ENCODE data around the gene GMPPB. TPM values are rescaled to one million over a fixed set of nuclear protein-coding genes. Genes with fewer than 3 reads are reported as not detected.

Gene GMPPB
- polyA plus RNA-seq, 3 donors, result 13.2 to 17.6 (median 17.3) TPM

DNA sequence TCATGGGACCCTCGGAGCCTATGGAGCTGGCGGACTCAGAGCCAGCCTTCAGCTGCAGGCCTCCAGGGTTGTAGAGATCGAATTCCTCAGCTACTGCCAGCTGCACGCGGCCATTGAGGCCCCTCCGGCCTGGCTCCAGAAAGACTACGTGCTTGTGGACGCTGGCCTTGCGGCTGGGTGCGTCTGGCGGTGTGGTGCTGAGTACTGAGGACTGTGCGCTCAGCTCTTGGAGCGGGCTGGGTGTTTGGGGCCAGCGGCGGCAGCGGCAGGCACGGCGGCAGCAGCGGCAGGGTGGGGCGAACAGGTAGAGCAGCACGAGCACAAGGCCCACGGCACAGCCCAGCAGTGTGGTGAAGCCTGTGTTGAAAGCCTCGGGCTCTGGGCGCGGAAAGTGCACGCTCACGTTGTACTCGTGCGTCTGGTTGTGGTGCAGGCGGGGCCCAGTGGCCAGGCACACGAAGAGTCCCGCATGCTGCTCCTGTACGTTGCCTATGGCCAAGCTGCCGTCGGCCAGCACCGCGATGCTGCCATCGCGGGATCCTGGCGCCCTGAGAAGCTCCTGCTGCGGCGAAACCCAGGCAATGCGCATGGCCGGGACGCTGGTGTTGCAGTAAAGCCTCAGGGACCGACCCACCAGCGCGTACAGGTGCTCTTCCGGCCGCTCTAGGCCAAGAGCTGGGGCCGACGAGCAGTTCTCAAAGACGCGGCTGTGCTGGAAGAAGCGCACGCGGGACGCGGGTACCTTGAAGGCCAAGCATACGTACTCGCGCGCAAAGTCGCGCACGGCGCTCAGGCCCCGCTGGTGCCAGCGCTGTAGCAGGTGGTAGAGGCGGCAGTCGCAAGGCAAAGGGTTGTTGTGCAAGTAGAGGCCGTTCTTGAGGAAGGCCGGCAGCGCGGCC lies 5.5 kb downstream of the GMPPB start:
- peak in 1 of 11 donors; percentile 32 for DNase-seq (ENCODE audit: extremely low read depth in 1 of 11, low read depth in 9 of 11, low spot score in 4 of 11)

DNA sequence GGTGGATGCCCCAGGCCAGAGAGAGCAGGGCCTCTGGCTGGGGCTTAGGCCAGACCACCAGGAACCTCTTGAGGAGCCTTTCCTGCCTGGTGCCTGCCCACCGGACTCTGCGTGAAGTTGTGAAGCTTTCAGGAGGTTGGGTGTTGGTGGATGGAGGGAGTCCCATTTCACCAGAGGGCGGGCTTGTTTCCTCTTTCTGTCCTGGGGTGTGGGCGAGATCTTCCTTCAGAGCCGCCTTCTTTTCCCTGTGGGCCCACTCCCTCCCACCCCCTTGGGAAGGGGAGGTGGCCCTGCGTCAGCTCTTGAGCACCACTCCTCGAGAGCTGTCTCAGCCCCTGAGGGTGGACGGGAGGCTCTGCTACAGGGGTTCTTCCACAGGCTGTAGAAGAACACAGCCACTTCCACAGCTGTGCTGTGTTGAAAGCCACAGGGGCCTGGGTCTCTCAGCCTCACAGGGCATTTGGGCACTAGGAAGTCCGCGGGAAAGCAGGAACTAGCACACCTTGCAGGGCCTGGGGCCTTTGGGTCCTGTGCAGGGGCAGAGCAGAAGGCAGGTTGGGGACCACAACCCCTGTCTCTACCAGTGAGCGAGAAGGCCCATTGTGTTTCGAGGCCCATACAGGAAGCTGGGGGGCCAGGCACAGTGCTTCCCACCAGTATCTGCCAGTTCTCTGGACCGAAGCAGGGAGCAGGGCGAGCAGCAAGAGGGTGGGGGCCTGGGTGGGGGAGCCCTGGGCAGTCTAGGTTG lies 6.4 kb downstream of the GMPPB start:
- DNase-seq (ENCODE audit: extremely low read depth in 1 of 11, low read depth in 9 of 11, low spot score in 4 of 11), result no peak

DNA sequence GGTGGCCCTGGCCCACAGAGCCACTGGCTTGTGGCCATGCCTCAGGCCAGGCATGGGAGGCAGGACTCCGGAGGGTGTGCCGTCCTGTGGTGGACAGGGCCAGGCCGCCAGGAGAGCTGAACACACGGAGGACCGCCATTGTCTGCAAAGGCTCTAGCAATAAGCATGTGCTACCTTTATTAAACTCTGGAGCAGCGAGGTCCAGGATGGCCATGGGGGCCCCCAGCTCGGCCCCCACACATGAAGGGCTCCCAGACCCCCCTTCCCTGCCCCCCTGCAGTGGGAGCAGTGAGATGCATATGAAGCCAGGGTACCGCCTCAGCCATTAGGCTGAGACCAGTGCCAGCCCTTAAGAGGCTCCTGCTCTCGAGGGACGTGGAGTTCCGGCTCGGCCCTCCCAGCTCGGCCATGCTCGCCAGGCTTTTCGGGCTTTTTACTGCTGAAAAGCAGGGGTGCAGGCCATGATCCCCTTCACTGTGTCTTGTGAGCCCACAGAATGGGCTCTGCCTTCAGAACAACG lies 7.0 kb downstream of the GMPPB start:
- no peak for DNase-seq (ENCODE audit: extremely low read depth in 1 of 11, low read depth in 9 of 11, low spot score in 4 of 11)

DNA sequence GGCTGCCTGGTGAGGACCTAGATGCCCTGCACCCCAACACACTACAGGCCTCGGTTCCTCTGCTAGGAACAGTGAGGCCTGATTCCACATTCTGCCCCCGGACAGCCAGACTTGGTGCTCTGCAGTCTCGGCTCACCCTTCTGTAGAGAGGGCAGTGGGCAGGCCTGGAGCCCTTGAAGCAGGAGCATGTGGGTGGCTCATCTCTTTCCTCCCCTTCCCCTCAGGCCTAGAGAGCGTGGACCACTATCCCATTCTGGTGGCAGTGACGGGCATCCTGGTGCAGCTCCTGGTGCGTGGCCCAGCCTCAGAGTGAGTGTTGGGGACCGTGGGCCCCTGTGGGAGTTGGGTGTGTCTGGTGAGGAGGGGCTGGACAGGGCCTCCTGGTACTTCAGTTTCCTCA lies 7.6 kb downstream of the GMPPB start:
- DNase-seq (ENCODE audit: extremely low read depth in 1 of 11, low read depth in 9 of 11, low spot score in 4 of 11), result no peak

DNA sequence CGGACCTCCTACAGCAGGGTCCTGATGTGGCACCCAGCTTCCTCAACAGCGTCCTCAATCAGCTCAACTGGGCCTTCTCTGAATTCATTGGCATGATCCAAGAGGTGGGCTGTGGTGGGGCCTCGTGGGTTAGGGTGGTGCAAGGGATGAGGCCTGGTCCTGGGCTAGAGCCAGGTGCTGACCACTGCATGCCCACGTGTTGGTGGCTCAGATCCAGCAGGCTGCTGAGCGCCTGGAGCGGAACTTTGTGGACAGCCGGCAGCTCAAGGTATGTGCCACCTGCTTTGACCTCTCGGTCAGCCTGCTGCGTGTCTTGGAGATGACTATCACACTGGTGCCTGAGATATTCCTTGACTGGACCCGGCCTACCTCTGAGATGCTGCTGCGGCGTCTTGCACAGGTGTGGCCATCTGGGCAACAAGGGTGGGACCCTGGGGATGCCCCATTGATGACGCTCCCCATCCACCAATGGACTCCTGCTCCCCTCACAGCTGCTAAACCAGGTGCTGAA lies 8.1 kb downstream of the GMPPB start:
- DNase-seq (ENCODE audit: extremely low read depth in 1 of 11, low read depth in 9 of 11, low spot score in 4 of 11), result no peak

DNA sequence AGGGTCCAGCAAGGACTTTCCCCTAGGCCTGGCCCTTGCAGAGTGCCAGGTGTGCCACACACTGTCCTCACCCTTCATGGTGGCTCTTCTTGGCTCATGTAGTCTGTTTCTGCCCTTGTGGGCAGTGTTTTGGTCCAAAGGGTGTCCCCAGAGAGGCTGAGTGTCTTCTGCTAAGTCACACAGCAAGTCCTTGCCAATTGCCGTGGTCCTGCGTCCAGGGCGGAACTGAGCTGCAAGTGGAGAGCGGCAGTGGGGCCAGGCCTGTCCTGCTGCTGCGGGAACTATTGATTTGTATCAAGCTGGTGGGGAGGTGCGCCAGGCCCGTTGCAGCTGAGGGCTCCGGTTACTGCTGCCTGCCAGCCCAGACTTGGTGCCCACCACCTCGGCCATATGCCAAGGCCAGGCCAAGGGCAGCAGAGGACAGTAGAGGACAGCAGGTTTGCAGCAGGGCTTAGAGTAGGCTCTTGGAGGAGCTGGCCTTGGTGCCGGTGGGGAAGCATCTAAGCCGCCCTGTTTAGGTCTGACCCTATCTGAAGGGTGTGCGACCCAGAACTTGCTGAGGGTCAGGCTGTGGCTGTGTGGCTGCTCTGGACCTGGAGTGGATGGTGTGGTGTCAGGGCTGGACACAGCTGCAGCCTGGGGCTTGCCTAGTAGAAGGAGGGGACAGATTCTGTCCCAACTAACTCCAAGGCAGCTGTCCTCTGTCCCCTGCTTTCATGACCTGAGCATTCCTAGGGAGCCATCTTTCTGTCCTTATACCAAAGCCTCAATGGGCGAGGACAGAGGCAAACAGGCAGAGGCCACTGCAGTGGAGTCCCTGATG lies 8.8 kb downstream of the GMPPB start:
- no peak for DNase-seq (ENCODE audit: extremely low read depth in 1 of 11, low read depth in 9 of 11, low spot score in 4 of 11)

DNA sequence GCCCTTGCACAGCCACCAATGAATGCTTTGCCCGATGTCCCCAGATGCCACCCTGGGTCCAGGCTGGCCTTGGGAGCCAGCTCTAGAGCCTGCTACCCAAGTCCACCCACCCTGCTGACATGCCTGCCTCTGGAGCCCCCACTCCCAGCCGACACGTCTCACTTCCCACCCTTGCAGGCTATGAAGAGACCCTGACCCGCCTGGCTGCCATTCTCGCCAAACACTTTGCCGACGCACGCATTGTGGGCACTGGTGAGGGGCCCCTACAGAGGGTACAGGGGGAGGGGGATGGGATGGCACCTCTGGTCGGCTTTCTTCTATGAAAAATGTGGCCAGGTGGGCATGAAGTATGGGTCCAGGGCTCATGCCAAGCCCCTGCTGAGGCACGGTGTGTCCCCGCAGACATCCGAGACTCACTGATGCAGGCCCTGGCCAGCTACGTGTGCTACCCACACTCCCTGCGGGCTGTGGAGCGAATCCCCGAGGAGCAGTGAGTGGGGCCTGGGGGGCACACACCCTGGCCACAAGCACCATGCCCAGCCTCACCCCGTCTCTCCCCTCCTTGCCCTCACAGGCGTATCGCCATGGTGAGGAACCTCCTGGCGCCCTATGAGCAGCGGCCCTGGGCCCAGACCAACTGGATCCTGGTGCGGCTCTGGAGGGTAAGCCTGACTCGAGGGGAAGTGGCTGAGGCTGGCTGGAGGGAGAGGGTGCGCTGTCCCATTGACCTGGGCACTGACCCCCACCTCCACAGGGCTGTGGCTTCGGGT lies 10.2 kb downstream of the GMPPB start:
- no peak for DNase-seq (ENCODE audit: extremely low read depth in 1 of 11, low read depth in 9 of 11, low spot score in 4 of 11)

DNA sequence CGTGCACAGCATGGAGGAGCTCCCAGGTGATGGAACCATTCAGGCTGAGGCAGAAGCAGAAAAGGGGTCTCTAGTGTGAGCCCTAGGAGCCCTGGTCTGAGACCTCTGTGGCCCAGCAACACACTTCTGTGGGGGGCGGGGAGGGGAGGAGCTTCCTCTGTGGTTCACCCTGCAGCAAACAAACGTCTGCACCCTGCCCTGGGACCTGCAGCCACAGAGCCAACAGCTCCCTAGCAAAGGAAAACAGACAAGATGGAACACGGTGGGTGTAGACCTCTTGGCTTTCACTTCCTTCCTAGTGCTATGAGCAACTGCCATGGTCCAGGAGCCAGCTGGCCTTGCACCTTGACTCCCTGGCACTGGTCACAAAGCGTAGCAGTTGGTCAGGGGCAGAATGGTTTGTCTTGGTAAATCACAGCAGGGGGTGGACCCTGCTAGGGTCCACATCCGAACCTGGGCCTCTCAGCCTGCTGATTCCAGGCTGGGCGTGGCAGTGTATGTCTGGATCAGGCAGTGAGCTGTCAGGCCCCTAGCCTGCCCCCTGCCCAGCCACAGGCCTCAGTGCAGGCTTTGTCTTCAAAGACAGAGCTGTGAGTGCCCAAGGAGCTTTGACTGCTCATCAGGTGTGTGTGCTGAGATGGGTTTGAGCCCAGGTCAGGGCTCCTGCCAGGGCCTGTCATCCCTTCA lies 11.0 kb downstream of the GMPPB start:
- DNase-seq (ENCODE audit: extremely low read depth in 1 of 11, low read depth in 9 of 11, low spot score in 4 of 11), result no peak

DNA sequence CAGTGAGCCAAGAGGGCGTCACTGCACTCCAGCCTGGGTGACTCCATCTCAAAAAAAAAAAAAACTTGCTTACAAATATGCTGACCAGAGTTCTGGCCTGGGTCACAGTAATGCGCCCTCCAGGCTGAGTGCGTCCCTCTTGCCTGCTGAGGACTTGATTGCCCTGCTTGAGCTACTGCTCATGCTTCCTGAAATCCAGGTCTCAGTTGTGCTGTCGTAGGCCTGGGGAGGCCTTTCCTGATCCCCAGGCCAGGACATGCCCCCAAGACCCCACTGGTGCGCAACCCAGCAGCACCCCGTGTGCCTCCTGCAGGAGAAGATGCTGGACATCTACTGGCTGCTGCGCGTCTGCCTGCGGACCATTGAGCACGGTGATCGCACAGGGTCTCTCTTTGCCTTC lies 11.6 kb downstream of the GMPPB start:
- no peak for DNase-seq (ENCODE audit: extremely low read depth in 1 of 11, low read depth in 9 of 11, low spot score in 4 of 11)

DNA sequence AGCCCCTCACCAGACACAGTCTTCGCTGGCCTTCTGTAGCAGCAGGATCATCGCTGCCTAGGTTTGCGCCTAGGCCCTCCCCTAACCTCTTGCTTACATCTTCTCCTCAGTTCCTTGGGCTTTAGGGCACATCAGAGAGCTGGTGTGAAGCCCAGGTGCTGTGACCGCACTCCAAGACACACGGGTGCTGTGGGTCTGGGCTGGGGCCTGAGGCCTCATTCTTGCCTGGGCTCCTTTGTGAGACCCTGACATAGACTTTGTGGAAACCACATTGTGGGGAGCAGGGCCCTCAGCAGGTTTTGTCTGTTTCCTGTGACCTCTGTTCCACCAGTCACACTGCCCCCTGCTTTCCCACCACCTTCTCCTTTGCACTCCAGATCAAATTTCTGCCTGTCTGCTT lies 12.3 kb downstream of the GMPPB start:
- DNase-seq (ENCODE audit: extremely low read depth in 1 of 11, low read depth in 9 of 11, low spot score in 4 of 11), result no peak

DNA sequence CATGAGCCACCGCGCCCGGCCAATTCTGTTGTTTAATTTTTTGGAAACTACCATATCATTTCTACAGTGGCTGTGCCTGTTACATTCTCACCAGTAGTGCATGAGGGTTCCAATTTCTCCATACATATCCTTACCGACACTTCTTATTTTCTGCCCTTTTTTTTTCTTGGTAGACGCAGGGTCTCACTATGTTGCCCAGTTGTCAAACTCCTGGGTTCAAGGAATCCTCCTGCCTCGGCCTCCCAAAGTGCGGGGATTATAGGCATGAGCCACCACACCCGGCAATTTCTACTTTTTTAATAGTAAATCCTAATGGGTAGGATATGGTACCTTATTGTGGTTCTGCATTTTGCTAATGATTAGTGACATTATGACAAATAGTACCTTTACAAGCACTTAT lies 13.9 kb downstream of the GMPPB start:
- DNase-seq (ENCODE audit: extremely low read depth in 1 of 11, low read depth in 9 of 11, low spot score in 4 of 11), result no peak

DNA sequence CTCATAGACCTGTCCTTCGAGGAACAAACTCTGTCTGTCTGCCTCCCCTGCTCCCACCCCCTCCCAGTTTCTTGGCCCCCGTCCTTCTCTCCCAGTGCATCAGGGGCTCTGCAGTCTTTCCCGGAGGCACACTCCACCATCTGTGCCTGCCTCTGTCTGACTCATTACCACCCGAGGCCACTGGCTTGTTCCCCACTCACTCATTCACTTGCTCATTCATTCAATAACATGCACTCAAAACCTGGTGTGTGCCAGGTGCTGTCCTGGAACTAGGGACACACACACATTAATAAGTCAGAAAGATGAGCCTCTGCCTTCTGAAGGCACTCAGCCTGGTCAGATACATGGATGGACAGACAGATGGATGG lies 16.7 kb downstream of the GMPPB start:
- no peak for DNase-seq (ENCODE audit: extremely low read depth in 1 of 11, low read depth in 9 of 11, low spot score in 4 of 11)

DNA sequence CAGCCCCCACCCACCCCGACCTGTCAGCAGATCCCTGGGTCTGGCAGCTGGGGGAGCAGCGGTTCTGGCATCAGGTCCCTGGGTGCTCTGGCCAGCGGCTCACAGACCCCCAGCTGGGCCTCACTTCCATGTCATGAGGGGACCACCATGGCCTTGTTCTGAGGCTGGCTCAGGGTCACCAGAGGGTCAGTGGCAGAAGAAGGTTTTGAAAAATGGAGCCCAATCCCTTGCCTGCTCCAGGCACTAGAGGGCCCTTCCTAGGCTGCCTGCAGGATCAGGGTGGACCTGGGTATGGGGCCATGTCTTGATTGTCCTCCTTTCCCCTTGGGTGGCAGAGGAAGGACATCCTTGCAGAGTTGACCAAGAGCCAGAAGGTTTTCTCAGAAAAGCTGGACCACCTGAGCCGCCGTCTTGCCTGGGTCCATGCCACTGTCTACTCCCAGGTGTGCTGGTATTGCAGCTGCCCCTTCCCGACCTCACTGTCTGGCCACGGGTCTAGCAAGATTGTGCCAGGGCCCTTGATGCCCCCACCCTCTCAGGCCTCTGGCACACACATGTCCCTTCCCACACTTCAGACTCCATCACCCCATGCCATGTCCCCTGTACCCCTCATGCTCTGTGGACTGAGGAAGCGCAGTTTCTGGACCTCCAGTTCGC lies 17.2 kb downstream of the GMPPB start:
- no peak for DNase-seq (ENCODE audit: extremely low read depth in 1 of 11, low read depth in 9 of 11, low spot score in 4 of 11)

DNA sequence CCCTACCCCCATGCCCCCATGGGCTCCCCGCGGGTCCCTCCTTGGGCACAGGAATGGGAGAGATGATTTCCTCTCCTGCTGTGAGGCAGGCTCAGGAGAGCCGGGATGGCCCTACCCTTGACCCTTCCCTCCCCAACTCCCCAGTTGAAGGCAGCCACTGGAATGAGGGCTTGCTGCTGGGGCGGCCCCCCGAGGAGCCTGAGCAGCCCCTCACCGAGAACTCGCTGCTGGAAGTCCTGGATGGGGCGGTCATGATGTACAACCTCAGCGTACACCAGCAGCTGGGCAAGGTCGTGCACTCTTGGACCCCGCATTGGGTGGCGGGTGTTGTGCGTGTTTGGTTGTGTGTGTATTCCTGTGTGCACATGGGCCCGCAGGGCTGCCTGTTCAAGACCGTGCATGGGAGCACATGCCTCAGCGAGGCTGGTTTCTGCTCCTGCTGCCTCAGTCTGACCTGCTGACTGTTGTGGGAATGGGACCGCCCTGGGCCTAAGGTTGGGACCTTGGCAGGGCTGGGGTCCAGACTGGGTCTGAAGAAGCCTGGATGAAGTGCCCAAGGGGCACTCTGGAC lies 18.3 kb downstream of the GMPPB start:
- DNase-seq (ENCODE audit: extremely low read depth in 1 of 11, low read depth in 9 of 11, low spot score in 4 of 11), result no peak

DNA sequence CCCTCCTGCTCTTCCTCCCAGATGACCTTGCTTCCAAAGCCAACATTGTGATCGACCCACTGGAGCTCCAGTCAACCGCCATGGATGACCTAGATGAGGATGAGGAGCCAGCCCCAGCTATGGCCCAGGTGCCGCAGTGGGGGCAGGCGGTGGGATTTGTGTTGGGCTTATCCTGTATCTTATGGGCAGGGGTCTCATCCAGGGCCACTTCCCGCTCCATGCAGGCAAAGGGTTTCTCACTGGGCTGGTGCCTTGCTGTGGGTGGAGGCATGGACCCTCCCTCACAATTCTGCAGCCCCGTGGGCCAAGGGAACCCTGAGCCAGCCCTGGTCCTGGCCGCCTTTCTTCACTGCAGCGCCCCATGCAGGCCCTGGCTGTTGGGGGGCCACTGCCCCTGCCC lies 19.1 kb downstream of the GMPPB start:
- DNase-seq (ENCODE audit: extremely low read depth in 1 of 11, low read depth in 9 of 11, low spot score in 4 of 11), result no peak

DNA sequence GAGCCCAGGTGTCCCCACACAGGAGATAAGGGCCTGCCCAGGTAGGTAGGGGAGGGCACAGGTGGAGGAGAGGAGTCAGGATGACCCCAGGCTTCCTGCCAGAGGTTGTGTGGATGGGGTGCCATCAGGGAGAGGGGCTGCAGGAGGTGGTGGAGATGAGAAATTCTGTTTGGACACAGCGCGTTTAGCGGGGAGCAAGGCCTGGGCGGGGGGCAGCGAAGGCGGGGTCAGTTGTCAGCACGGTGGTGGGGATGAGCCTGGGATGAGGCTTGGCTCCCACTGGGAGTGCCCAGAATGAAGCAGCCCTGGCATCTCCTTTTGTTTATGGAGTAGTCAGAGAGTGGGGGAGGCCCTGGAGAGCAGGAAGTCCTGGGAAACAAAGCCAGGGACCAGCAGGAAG lies 19.8 kb downstream of the GMPPB start:
- no peak for DNase-seq (ENCODE audit: extremely low read depth in 1 of 11, low read depth in 9 of 11, low spot score in 4 of 11)

DNA sequence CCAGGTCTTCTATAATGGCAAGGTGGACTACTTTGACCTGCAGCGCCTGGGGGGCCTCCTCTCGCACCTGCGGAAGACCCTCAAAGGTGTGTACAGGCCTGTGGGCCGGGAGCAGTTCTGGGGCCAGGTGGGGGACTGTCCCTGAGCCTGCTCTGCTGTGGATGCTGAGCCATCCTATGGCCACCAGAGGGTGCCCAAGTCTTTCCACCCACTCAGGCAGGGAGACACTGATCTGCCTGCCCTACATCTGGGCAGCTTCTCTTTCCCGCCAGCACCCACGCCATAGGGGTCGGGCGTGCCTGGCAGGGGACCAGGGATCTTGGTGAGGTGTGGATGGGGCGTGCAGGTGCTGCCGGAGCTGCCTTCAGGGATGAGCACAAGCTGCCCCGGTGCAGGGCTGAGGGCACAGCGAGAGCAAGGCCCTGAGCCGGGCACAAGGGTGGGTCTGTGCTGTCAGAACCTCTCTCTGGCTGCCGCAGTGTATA lies 20.3 kb downstream of the GMPPB start:
- DNase-seq (ENCODE audit: extremely low read depth in 1 of 11, low read depth in 9 of 11, low spot score in 4 of 11), result no peak

Data from renal cortex interstitium (tissue), 11 donors.